ENCODE results near the gene ZNF362.

ZNF362 gene

GRCh38 chr1:33276573-33277298 is 20.4 kb downstream of the ZNF362 start:
- Histone ChIP-seq H3K9me3 (ENCODE audit: severe bottlenecking) (no peaks in the 10 kb centered on the region), H3K27me3 (ENCODE audit: insufficient read depth, low read depth, severe bottlenecking) (no peaks in the 10 kb centered on the region), H3K27ac (no peak overlapping the region), H3K36me3 (peaks cover 63% of the 10 kb centered on the region), H3K4me3 (ENCODE audit: low read depth, low read length) (no peak overlapping the region)
- no peak for TF ChIP-seq CTCF (IDR thresholded peaks at IDR 0.05; ENCODE audit: low read depth, low read length)
- no peak for DNase-seq

- Histone ChIP-seq H3K4me3 (ENCODE audit: low read depth, low read length) (no peak overlapping the region), H3K36me3 (peaks cover 71% of the 10 kb centered on the region), H3K9me3 (ENCODE audit: severe bottlenecking) (no peaks in the 10 kb centered on the region), H3K27me3 (ENCODE audit: insufficient read depth, low read depth, severe bottlenecking) (no peaks in the 10 kb centered on the region), H3K27ac (no peak overlapping the region)
- DNase-seq = no peak
- TF ChIP-seq CTCF (IDR thresholded peaks at IDR 0.05; ENCODE audit: low read depth, low read length) = no peak
These were observed 21.3 kb downstream of the ZNF362 start for GRCh38 chr1:33277488-33278084.

- Histone ChIP-seq H3K4me3 (ENCODE audit: low read depth, low read length) (no peak overlapping the region), H3K27me3 (ENCODE audit: insufficient read depth, low read depth, severe bottlenecking) (no peaks in the 10 kb centered on the region), H3K9me3 (ENCODE audit: severe bottlenecking) (no peaks in the 10 kb centered on the region), H3K36me3 (peaks cover 80% of the 10 kb centered on the region), H3K27ac (no peak overlapping the region)
- no peak for TF ChIP-seq CTCF (IDR thresholded peaks at IDR 0.05; ENCODE audit: low read depth, low read length)
- DNase-seq = no peak
These were observed 23.9 kb downstream of the ZNF362 start for GRCh38 chr1:33280091-33280661.

GRCh38 chr1:33281554-33282303 is 25.4 kb downstream of the ZNF362 start:
- no peaks in the 10 kb centered on the region for H3K9me3 ChIP-seq (ENCODE audit: severe bottlenecking)
- no peak overlapping the region for H3K27ac ChIP-seq
- TF ChIP-seq CTCF (IDR thresholded peaks at IDR 0.05; ENCODE audit: low read depth, low read length) = no peak
- no peaks in the 10 kb centered on the region for H3K27me3 ChIP-seq (ENCODE audit: insufficient read depth, low read depth, severe bottlenecking)
- DNase-seq = no peak
- no peak overlapping the region for H3K4me3 ChIP-seq (ENCODE audit: low read depth, low read length)
- H3K36me3 ChIP-seq = peaks cover 80% of the 10 kb centered on the region

- H3K4me3 ChIP-seq (ENCODE audit: low read depth, low read length) = no peak overlapping the region
- no peaks in the 10 kb centered on the region for H3K9me3 ChIP-seq (ENCODE audit: severe bottlenecking)
- no peak for TF ChIP-seq CTCF (IDR thresholded peaks at IDR 0.05; ENCODE audit: low read depth, low read length)
- no peak for DNase-seq
- H3K27ac ChIP-seq = no peak overlapping the region
- no peaks in the 10 kb centered on the region for H3K27me3 ChIP-seq (ENCODE audit: insufficient read depth, low read depth, severe bottlenecking)
- peaks cover 81% of the 10 kb centered on the region for H3K36me3 ChIP-seq
These were observed 26.5 kb downstream of the ZNF362 start for GRCh38 chr1:33282791-33283190.
